Activated CD4-positive, alpha-beta T cell treated with anti-CD3 and anti-CD28 coated beads, Interleukin-2, amount 10 ng/mL, durations not matched to agents 7 days and 5 days (primary cell): ENCODE measurements around the gene HIPK4. TPM values are rescaled to one million over a fixed set of nuclear protein-coding genes. Genes with fewer than 3 reads are reported as not detected.
A peak's percentile ranks its signal among the peaks of the same experiment; 100 is the strongest.

Source experiments
- CTCF ChIA-PET: fragments of 350-600 bp; sonication (Branson Sonifier 250); formaldehyde crosslinking; loops from one replicate; lab custom pipeline; 2021; ENCODE audit warnings: antibody characterized with exemption; lab: Charles Lee
- POLR2A ChIA-PET: fragments of 350-600 bp; sonication (Branson Sonifier 250); formaldehyde crosslinking; loops from one replicate; lab custom pipeline; 2021; ENCODE audit warnings: antibody characterized with exemption; lab: Charles Lee
- DNase-seq: peaks from one replicate; pipeline ENCODE4 v3.0.0-alpha.2; 2020
- H3K27ac Mint-ChIP-seq: one replicate; pipeline ENCODE4 v1.8.0; 2021; ENCODE audit warnings: mild to moderate bottlenecking, moderate library complexity, mixed read lengths
- H3K27me3 Mint-ChIP-seq: one replicate; pipeline ENCODE4 v1.8.0; 2021; ENCODE audit warnings: mixed read lengths
- H3K36me3 Mint-ChIP-seq: one replicate; pipeline ENCODE4 v1.8.0; 2021; ENCODE audit warnings: low read depth, mixed read lengths
- H3K4me1 Mint-ChIP-seq: one replicate; pipeline ENCODE4 v1.8.0; 2021; ENCODE audit warnings: mixed read lengths
- H3K4me3 Mint-ChIP-seq: one replicate; pipeline ENCODE4 v1.8.0; 2021; ENCODE audit warnings: mild to moderate bottlenecking, moderate library complexity, mixed read lengths
- H3K9me3 Mint-ChIP-seq: one replicate; pipeline ENCODE4 v1.8.0; 2021; ENCODE audit warnings: mixed read lengths
- total RNA-seq, 2 experiments: library from RNA; stranded (reverse); gene quantifications; one replicate each; pipeline ENCODE4 v1.2.3, GENCODE V29; 2021

HIPK4 gene
- total RNA-seq, 2 experiments from 2014 or later, result not detected

DNA sequence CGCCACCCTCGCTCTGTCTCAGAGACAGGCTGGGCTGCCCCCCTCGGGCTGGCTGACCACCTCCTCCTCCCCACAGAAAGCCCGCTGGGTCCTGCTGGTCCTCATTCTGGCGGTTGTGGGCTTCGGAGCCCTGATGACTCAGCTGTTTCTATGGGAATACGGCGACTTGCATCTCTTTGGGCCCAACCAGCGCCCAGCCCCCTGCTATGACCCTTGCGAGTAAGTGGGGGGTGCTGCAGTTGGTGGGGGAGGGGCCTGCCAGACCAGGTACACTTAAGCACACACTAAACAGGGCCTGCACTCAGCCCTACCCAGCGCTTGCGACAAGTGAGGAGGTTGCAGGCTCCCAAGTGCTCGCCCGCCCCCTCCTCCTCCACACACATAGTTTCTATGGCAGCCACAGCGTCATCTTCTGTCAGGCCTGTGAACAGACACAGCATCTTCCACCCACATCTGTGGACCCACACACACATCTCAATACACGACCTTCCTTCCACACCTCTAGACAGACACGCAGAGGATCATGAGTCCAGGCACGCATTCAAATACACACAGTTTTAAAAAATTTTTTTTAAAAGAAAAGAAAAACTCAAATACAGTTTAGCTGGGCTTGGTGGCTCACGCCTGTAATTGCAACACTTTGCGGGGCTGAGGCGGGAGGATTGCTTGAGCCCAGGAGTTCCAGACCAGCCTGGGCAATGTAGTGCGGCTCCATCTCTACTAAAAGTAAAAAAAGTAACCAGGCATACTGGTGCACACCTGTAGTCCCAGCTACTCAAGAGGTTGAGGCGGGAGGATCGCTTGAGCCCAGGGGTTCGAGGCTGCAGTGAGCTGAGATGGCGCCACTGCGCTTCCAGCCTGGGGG is 23.1 kb downstream of the HIPK4 start:
- Mint-ChIP-seq H3K36me3 (peaks cover 5% of the 10 kb centered on the region), H3K4me3 (no peak overlapping the region), H3K4me1 (peaks cover 23% of the 10 kb centered on the region), H3K9me3 (no peaks in the 10 kb centered on the region), H3K27ac (no peak overlapping the region), H3K27me3 (no peaks in the 10 kb centered on the region)
- no peak for DNase-seq
- ChIA-PET POLR2A (no interaction called here), CTCF (interaction anchor here (0.6 to 0.9 kb wide), 2 partner anchors 35 to 1629 kb away, joined by 3 read pairs; no protein-coding TSS in a partner anchor)

DNA sequence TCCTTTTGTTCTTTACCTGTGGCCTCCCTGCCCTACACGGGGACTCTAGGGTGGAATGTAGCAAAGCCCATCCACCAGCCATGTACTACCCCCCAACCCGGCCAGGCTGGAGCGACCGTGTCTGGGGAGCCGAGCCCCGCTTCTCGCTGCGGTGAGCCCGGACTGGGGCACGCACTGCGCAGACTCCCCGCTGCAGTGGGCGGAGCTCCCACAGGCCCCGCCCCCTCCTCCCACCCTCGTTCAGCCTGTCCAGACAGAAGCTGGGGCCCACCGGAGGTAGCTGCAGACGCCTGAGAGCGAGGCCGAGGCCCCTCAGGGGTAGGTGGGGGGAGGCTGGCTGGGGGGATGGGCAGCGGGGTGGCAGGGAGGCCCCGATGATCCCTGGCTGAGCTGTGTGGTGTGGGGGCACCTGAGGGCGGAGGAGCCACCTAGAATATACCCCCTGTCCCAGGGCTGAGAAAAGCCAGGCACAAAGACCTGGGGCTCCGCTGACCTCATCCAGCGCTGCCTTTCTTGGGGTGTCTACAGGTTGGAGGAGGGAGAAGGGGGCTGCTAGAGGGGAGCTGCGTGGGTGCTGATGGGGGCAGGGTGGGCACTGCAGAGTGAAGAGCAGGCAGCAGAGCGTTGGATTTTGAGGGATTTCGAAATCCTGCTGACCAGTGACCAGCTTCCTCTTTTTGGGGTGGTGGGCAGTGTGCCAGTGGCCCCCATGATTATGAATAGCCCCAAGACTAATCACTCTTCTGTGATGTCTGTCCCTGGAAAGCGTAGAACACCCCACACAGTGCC is 24.2 kb downstream of the HIPK4 start:
- DNase-seq, result peak; percentile 33
- no peak overlapping the region for H3K27ac Mint-ChIP-seq
- peak overlapping the region; percentile 34 for H3K4me3 Mint-ChIP-seq
- H3K36me3 Mint-ChIP-seq, result peaks cover 3% of the 10 kb centered on the region
- no peaks in the 10 kb centered on the region for H3K27me3 Mint-ChIP-seq
- POLR2A ChIA-PET, result no interaction called here
- H3K4me1 Mint-ChIP-seq, result peaks cover 23% of the 10 kb centered on the region
- CTCF ChIA-PET, result interaction anchor here (1.0 kb wide), 1 partner anchor 18 kb away, joined by 4 read pairs; the partner anchor contains the start of genes C19orf47 and PLD3
- no peaks in the 10 kb centered on the region for H3K9me3 Mint-ChIP-seq

DNA sequence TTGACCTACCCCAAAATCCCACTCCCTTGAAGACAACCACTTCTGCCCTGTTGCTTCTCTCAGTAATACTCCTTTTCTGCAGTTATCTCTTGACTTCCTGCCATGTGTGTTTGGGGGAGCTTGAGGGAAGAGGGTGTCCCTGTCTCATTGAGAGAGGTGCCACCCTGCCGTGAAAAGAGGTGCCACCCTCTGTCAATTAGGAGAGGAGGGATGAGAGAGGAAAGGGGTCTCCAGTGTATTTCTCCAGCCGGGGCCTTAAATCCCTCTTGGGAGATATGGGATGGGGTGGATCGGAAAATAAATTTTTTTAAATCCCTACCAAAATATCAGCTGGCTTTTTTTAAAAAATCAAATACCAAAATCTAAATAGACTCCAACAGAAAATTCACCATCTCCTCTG is 25.0 kb downstream of the HIPK4 start:
- Mint-ChIP-seq H3K4me3 (peak overlapping the region; percentile 32), H3K9me3 (no peaks in the 10 kb centered on the region), H3K36me3 (peaks cover under 1% of the 10 kb centered on the region), H3K27ac (no peak overlapping the region), H3K27me3 (no peaks in the 10 kb centered on the region), H3K4me1 (peaks cover 23% of the 10 kb centered on the region)
- no peak for DNase-seq
- ChIA-PET CTCF (interaction anchor here (0.6 to 1.0 kb wide), 2 partner anchors 17 to 343 kb away, joined by 3 to 4 read pairs; partner anchors contain the start of genes C19orf47 and PLD3), POLR2A (no interaction called here)

DNA sequence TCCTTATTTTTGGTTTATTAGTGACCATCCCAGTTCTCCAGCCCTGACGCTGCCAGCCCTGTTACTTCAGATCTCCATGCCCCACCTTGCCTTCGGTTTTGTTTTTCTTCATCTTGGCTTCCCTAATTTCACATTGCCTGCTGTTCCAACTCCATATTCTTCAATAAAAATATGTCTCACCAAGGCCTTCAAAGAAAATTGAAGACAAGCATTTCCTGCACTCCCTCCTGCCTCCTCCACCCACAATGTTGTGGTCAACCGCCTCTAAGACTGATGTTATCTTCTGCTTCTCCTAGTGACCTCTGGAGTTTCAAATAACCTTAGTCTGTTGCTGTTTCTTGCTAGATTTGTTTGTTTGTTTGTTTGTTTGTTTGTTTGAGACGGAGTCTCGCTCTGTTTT is 26.9 kb downstream of the HIPK4 start:
- POLR2A ChIA-PET, result no interaction called here
- CTCF ChIA-PET, result no interaction called here
- peak; percentile 22 for DNase-seq
- Mint-ChIP-seq H3K4me3 (no peak overlapping the region), H3K9me3 (no peaks in the 10 kb centered on the region), H3K27me3 (no peaks in the 10 kb centered on the region), H3K4me1 (peaks cover 24% of the 10 kb centered on the region), H3K27ac (peak overlapping the region; percentile 84), H3K36me3 (no peaks in the 10 kb centered on the region)

DNA sequence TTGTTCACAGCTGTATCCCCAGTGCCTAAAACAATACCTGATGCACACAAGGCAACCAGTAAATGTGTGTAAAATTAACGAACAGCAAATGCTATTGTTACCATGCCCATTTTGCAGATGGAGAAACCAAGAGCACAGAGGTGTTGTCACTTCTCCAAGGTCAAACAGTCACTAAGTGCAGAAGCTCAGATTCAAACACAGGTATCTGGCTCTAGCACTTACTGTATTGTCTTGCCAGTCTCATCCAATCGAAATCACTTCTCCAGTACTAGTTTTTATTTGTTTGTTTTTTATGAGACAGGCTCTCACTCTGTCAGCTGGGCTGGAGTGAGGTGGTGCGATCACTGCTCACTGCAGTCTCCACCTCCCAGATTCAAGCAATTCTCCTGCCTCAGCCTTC is 27.8 kb downstream of the HIPK4 start:
- CTCF ChIA-PET, result no interaction called here
- Mint-ChIP-seq H3K27ac (no peak overlapping the region), H3K36me3 (no peaks in the 10 kb centered on the region), H3K4me1 (peaks cover 26% of the 10 kb centered on the region), H3K27me3 (no peaks in the 10 kb centered on the region), H3K9me3 (no peaks in the 10 kb centered on the region), H3K4me3 (no peak overlapping the region)
- no peak for DNase-seq
- POLR2A ChIA-PET, result no interaction called here

DNA sequence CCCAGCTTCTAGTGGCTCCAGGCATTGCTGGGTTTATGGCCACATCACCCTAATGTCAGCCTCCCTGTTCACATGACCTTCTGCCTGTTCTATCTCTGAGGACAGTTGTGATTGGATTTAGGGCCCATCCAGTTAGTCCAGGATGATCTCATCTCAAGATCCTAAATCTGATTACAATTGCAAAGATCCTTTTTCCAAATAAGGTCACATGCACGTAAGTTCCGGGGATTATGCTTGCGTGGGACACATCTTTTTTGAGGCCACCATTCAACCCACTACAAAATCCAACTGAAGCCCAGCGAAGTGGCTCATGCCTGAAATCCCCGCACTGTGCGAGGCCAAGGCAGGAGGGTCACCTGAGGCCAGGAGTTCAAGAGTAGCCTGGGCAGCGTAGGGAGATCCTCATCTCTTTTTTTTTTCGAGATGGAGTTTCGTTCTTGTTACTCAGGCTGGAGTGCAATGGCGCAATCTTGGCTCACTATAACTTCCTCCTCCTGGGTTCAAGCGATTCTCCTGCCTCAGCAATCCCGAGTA is 29.2 kb downstream of the HIPK4 start:
- no peaks in the 10 kb centered on the region for H3K9me3 Mint-ChIP-seq
- no peaks in the 10 kb centered on the region for H3K36me3 Mint-ChIP-seq
- no peak overlapping the region for H3K27ac Mint-ChIP-seq
- peaks cover 32% of the 10 kb centered on the region for H3K4me1 Mint-ChIP-seq
- no peak overlapping the region for H3K4me3 Mint-ChIP-seq
- ChIA-PET CTCF (interaction anchor here (0.6 kb wide), 1 partner anchor 45 kb away, joined by 3 read pairs; no protein-coding TSS in a partner anchor), POLR2A (no interaction called here)
- H3K27me3 Mint-ChIP-seq, result no peaks in the 10 kb centered on the region
- no peak for DNase-seq

DNA sequence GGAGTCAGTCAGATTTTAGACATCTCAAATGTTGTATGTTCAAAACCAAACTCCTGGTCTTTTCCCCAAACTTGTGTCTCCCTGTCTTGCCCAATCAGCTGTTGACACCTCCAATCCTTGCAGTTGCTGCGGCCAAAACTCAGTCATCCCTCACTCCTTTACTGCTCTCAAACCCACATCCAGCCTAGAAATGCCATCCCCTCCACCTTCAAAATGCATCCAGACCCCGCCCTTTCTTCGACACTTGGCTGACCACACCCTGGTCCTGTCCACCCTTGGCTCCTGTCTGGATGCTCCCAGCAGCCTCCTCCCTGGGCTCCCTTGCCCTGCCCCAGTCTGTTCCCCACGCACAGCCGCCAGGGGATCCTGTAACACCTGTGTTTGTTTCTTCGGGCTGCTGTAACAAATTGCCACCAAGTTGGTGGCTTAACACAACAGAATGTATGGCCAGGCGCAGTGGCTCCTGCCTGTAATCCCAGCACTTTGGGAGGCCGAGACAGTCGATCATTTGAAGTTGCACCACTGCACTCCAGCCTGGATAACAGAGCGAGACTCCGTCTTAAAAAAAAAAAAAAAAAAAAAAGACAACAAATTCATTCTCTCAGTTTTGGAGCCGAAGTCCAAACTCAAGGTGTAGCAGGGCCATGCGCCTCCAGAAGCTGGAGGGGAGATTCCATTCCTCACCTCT is 29.8 kb downstream of the HIPK4 start:
- H3K27ac Mint-ChIP-seq, result no peak overlapping the region
- no peaks in the 10 kb centered on the region for H3K36me3 Mint-ChIP-seq
- peaks cover 28% of the 10 kb centered on the region for H3K4me1 Mint-ChIP-seq
- ChIA-PET CTCF (interaction anchor here (0.6 kb wide), 1 partner anchor 44 kb away, joined by 3 read pairs; no protein-coding TSS in a partner anchor), POLR2A (no interaction called here)
- H3K9me3 Mint-ChIP-seq, result no peaks in the 10 kb centered on the region
- DNase-seq, result no peak
- no peak overlapping the region for H3K4me3 Mint-ChIP-seq
- no peaks in the 10 kb centered on the region for H3K27me3 Mint-ChIP-seq

DNA sequence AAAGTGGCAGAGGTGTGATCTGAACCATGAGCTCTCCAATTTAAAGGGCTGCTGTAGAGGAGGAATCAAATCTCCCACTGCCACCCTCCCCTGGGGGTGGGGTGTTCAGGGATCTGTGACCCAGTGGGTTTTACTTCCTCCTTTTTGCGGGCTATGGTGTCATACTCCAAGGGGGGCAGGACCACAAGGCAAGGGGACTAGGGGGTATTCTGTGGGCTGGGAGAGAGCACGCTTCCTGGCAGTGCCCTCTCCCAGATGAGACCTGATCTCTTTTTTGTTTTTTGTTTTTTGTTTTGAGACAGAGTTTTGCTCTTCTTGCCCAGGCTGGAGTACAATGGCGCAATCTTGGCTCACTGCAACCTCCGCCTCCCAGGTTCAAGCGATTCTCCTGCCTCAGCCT is 31.2 kb downstream of the HIPK4 start:
- no peak for DNase-seq
- H3K4me3 Mint-ChIP-seq, result no peak overlapping the region
- no peak overlapping the region for H3K27ac Mint-ChIP-seq
- no peaks in the 10 kb centered on the region for H3K27me3 Mint-ChIP-seq
- H3K36me3 Mint-ChIP-seq, result no peaks in the 10 kb centered on the region
- H3K9me3 Mint-ChIP-seq, result no peaks in the 10 kb centered on the region
- POLR2A ChIA-PET, result no interaction called here
- H3K4me1 Mint-ChIP-seq, result peaks cover 22% of the 10 kb centered on the region
- CTCF ChIA-PET, result no interaction called here

DNA sequence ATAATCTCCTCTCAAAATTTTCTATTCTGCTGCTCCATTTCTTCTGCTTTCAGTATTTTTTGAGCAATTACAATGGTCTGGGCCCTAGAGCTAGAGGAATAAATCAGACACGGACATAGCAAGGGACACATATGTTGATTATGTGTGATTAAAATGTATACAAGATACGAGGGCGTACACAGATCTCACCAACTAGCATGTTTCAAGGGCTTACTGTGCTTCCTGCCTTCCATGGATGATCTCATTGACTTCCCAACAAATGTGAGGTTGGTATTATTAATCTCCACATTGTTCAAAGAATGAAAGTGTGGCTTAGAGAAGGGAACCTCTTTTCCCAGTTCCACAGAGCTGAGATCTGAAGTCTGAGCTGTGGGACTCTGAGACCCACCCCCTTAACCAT is 32.3 kb downstream of the HIPK4 start:
- Mint-ChIP-seq H3K9me3 (no peaks in the 10 kb centered on the region), H3K4me3 (no peak overlapping the region), H3K36me3 (no peaks in the 10 kb centered on the region), H3K4me1 (peaks cover 11% of the 10 kb centered on the region), H3K27ac (no peak overlapping the region), H3K27me3 (no peaks in the 10 kb centered on the region)
- POLR2A ChIA-PET, result no interaction called here
- CTCF ChIA-PET, result no interaction called here
- no peak for DNase-seq

DNA sequence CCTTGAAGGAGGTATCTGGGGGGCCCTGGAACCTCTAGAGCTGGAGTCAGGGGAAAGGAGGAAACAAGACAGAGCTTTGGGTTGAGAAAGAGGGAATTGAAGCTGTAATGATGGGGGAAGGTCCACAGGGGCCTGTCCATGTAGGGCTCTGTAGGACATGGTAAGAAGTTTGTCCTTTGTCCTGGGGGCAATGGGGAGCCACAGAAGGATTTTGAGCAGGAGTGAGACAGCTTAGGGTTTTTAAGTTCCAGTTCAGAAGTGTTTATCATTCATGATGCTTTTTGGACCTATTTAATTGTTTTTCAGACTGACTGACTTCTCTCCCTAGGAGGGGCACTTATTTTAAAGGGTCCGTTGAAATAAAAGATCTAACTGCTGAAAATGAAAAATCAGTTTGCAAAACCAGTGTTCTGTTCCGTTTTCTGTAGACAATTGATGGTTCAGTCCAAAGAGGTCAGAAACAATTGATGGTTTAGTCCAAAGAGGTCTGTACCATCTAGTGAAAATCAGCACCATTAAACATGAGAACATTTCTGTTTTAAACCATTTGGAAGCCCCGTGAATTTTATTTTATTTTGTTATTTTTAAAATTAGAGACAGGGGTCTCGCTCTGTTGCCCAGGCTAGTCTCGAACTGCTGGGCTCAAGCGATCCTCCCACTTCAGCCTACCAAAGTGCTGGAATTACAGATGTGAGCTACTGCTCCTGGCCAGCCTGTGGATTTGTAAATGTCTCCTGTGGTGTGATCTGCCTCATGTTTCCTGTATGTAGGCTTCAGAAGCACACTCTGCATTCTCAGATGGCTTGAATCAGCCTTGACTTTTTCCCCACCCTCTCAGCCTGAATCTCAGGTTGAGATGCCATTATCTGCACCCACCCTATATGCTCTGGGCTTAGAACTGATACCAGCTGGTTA is 33.0 kb downstream of the HIPK4 start:
- no peak for DNase-seq
- Mint-ChIP-seq H3K27ac (no peak overlapping the region), H3K36me3 (no peaks in the 10 kb centered on the region), H3K27me3 (no peaks in the 10 kb centered on the region), H3K4me3 (no peak overlapping the region), H3K9me3 (no peaks in the 10 kb centered on the region), H3K4me1 (peaks cover 9% of the 10 kb centered on the region)
- ChIA-PET POLR2A (no interaction called here), CTCF (interaction anchor here (0.5 kb wide), 1 partner anchor 846 kb away, joined by 5 read pairs; no protein-coding TSS in a partner anchor)

DNA sequence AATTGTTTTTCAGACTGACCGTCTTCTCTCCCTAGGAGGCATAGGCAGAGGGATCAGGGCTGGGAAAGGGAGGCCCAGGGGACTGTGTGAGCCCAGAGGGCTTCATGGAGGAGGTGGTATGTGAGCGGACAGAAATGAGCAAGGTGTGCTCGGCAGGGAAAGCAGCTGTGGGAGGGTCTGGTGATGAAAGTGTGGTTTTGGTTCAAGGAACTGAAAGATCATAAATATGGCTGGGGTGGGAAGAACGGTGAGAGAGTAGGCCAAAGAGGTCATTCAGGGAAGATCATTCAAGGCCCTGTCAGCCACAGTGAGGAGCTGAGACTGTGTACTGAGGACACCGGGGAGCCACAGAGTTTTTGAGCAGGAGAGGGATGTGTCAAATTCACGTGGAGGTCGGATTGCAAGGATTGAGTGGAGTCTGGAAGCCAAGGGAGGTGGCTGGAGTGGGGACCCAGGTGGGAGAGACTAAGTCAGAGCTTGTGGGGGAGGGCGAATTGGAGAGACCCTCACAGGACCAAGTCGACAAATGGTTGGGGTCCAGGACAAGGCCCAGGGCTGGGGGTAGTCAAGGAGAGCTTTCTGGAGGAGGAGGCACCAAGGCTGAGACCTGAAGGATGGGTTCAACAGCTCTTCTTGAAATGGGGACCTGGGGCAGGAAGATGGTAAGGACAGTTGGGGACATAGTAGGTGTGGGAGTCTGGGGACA is 33.9 kb downstream of the HIPK4 start:
- ChIA-PET CTCF (interaction anchor here (0.5 kb wide), 1 partner anchor 847 kb away, joined by 5 read pairs; no protein-coding TSS in a partner anchor), POLR2A (no interaction called here)
- peaks cover 14% of the 10 kb centered on the region for H3K4me1 Mint-ChIP-seq

More for the DNA sequence above, 33.9 kb downstream of the HIPK4 start:
- Mint-ChIP-seq H3K9me3 (no peaks in the 10 kb centered on the region), H3K27ac (peak overlapping the region; percentile 14), H3K36me3 (no peaks in the 10 kb centered on the region), H3K4me3 (no peak overlapping the region), H3K27me3 (no peaks in the 10 kb centered on the region)
- DNase-seq, result no peak
